Activated CD8-positive, alpha-beta memory T cell treated with anti-CD3 and anti-CD28 coated beads, Interleukin-2, amount 50 U/mL, for 1 hour (primary cell): Measurements from ENCODE around the gene AZU1.

Experiments
- DNase-seq: peaks from one replicate; pipeline ENCODE4 v3.0.0-alpha.2; 2020; ENCODE audit errors: extremely low read depth

AZU1 gene, protein sequence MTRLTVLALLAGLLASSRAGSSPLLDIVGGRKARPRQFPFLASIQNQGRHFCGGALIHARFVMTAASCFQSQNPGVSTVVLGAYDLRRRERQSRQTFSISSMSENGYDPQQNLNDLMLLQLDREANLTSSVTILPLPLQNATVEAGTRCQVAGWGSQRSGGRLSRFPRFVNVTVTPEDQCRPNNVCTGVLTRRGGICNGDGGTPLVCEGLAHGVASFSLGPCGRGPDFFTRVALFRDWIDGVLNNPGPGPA

DNA sequence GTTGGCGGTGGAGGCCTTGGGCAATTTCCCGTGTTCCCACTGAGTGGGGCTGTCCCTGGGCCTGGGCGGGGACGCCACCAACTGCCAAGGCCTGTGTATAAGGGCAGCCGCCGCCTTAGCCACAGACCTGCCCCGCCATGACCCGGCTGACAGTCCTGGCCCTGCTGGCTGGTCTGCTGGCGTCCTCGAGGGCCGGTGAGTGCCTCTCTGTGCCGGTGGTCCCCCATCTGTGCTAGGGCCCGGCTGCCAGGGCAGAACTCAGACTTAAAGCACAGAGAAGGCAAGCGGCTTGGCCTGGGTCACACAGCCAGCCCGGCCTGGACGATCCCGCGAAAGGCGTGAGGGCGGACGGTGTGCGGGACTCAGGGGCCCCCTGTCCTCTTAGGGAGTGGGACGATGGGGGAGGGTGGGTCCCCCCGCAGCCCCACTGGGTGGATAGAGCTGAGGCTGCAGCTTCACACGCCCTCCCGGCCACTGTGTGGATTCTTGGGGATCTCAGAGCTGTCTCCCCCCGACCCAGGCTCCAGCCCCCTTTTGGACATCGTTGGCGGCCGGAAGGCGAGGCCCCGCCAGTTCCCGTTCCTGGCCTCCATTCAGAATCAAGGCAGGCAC lies at the start of gene AZU1:
Gene AZU1, plus strand, starts transcription at position 128 of the 612 bp plus-strand sequence. Its CDS starts 10 bp downstream, at position 138.
- no peak for DNase-seq

GRCh38 chr19:778910-779653 lies 48.6 kb upstream of the AZU1 start:
- DNase-seq, result no peak

DNA sequence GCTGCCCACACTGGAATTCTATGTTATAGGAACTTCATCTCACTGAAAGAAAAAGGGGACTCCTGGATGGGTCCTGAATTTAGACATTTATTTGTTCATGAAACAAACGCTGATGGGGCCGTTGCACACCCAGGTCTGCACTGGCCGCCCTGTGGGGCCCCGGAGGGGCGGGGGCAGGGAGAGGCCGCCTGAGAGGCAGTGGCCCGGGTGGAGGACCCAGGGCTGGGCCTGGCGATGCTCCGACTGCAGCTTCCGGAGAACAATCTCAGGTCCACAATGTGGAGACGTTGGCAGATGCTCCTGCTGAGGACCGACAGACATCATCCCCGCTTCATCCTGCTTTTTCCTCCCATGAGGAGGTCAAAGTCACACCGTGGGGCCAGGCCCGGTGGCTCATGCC lies 46.7 kb upstream of the AZU1 start:
- no peak for DNase-seq

GRCh38 chr19:781800-782184 lies 45.8 kb upstream of the AZU1 start:
- DNase-seq, result no peak

DNA sequence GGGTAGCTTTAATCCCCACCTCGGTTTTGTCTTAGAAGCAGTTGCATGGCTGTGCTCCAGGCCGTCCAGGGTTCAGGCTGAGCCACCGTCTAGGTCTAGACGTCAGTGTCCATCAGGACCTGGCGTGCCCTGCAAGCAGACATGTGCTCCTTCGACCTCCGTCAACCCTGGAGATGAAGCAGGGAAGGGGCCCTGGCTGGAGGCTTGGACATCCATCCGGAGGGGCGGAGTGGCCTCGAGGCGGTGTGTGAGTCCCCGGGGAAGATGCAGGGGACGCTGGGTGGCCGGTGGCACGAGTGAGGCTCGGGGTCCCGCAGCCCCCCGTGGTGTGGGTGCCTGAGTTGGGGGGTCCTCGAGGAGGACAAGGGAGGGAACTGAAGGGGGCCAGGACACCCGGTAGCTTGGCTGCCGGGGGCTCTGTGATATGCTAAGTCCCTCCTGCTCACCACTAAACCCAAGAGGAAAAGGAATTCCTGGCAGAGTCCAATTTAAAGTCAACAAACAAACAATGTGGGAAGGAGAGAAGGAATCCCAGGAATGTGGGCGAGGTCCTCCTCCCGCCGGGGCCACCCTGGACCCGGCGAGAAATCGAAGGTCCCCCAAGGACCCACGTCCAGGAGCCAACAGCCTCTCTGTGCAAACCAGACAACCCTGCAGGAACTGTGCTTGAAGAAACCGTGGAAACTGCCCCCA lies 45.3 kb upstream of the AZU1 start:
- DNase-seq, result no peak

GRCh38 chr19:782878-783668 lies 44.6 kb upstream of the AZU1 start:
- DNase-seq, result no peak

DNA sequence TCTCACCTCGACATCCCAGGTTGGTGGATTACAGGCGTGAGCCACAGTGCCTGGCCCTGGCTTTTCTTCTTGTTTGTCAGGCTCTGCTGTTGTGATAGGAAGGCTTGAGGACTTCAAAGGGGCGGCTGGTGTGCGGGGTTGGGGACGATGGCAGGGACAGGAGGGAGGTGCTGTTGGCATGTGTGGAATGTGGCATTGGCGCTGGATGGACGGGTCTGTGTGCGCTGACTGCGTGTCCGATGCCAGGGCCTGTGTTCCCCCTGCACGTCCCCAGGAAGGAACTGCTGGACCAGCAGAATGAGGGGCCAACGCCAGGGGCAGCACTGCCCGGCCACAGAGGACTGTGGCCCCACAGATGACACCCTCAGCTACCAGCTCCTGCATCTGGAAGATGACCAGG lies 43.1 kb upstream of the AZU1 start:
- DNase-seq, result no peak

DNA sequence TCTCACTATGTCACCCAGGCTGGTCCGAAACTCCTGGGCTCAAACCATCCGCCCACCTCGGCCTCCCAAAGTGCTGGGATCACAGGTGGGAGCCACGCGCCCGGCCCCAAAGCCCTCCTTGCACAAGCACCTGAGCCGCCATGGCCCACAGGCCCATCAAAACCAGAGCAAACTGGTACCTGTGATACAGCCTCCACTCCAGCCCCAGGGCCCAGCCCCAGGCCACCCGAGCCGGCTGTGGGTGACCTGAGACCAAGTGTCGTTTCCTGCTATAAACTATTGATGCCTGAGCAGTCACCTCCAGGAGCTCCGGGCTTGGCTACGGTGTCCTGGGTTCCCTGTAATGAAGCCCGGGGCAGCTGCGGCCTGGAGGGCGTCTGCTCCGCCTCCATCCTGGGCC lies 40.1 kb upstream of the AZU1 start:
- no peak for DNase-seq

DNA sequence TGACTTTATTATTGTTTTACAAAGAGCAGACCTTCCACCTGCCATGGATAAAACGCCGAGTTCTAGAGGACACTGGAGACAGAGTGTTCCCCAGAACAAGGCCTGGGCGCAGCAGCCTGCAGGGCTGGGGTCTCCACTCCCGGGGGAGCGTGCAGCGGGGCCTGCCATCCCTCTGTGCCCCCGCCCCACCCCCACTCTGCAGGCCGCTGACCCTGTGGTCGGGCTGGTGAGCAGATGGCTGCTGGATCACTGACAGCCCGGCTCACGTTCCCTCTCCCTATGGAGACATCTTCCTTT lies 39.0 kb upstream of the AZU1 start:
- DNase-seq, result no peak

DNA sequence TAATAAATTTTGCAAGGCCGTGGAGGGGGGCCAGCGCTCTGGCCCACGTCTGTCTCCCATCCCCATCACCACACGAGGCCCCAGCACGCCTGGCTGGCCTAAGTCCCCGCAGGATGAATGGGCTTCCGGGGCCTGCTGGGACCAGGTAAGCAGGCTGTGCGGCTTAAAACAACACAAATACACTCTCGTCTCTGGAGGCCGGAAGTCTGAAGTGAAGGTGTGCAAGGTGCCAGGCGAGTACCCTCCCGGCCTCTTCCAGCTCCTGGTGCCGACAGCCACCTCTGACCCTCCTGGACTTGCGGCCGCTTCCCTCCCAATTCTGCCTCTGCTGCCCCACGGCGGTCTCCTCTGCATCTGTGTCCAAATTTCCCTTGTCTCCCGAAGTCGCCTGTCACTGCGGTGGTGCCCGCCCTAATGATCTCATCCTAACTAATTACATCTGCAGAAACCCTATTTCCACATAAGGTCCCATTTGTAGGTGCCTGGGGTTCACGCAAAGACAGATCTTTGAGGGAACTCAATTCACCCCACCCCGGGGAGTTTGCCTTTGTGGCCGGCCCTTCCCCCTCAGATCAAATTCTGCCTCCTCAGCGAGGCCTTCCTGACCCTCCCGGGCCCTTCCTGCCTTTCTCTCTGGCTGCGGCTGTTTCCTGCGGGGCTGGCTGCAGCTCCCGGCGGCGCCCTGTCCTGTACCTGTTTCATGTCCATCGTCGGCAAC lies 38.5 kb upstream of the AZU1 start:
- no peak for DNase-seq

GRCh38 chr19:789701-790060 lies 38.0 kb upstream of the AZU1 start:
- no peak for DNase-seq

- DNase-seq, result no peak
These were observed 36.5 kb upstream of the AZU1 start for GRCh38 chr19:791007-791566.

GRCh38 chr19:791567-792305 lies 35.9 kb upstream of the AZU1 start:
- no peak for DNase-seq

DNA sequence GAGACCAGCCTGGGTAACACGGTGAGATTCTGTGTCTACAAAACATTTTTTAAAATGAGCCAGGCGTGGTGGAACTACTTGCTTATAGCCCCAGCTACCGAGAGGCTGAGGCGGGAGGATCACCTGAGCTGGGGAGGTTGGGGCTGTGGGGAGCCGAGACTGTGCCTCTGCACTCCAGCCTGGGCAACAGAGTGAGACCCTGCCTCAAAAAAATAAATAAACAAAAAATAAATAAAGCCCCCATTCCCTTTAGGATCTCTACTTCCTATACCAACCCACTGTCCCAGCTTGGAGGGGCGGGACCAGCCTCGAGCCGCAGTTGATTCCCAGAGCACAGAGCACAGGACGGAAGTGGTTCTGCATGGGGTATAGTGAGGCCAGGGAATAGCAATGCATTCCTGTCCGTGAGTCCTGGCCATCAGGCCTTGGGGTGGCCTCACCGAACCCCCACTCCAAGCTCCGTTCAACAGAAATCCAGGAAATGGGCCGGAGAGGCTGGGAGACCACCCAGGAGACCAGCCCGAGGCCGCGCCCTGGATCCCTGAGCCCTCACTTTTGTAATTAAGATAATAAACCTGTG lies 35.2 kb upstream of the AZU1 start:
- no peak for DNase-seq

DNA sequence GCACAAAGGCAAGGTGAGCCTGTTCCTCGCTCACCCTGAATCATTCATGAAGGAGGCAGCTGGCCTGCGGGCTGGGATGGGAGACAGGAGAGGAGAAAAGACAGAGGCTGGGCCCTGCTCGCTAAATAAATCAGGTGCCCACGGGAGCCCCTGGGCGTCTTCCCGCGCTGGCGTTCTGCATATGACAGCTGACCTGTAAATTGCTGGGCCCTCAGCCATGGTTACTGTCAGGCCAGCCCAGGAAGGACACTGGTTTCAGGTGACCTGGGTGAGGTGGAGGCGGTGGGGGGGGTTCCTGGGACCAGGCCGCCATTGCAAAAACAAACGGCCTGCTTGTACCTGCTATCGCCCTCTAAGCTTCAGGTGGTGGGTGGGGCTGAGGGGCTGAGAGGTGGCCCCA lies 33.8 kb upstream of the AZU1 start:
- no peak for DNase-seq

DNA sequence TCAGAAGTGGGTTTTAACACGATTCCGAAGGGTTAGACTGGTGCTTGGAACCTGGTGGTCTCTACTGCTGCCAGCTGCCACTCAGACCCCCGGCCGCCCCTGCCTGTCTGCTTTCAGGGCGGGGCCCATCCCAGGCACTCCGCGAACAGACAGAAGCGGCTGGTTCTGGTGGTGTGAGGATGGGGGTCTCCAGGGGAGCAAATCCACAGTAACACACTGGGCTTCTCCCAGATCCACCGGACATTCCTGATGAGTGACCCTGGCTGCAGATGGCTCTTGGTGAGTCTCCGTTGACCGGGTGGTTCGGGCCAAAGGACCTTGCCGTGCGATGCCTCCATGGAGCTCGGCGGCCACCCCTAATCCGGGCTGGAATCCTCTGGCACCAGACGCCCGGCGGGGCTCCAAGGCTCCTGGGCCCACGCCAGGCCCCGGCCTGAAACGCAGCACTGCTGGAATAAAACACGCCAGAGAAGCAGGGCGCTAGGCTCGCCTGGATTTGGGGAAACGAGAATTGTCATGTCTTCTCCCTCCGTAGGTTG lies 32.5 kb upstream of the AZU1 start:
- DNase-seq, result no peak

GRCh38 chr19:795691-796581 lies 31.7 kb upstream of the AZU1 start:
- DNase-seq, result no peak

- DNase-seq, result peak; percentile 98
These were observed 30.7 kb upstream of the AZU1 start, which contains the start of gene PTBP1 for GRCh38 chr19:796692-797527. Gene PTBP1, plus strand, starts transcription at chr19:797452. Its CDS starts 46 bp downstream, at chr19:797498.
